Measurements from ENCODE around the gene DHDH.

The DHDH gene

DNA sequence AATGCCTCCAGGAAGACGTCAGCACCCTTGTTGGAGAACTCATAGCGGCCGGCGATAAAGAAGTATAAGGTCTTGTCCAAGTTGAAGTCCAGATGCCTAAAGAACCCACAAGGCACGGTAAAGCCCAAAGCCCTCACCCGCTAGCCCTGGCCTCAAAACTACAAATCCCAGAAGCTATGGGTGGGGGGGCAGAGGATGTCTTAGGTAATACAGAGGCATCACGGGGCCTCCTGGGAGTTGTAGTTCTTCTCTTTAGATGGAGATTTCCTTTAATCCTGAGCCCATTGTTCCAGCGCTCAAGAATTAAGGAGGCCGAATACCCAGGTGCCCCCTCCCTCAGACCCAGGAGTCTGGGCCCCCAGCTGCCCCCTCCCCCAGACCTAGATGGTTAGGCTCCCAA lies 48.8 kb downstream of the DHDH start:
- Histone ChIP-seq H3K9me3 (ENCODE audit: control insufficient read depth, low read length) (no peaks in the 10 kb centered on the region), H3K27me3 (ENCODE audit: control insufficient read depth, insufficient read depth, low read length) (no peaks in the 10 kb centered on the region), H3K36me3 (ENCODE audit: control insufficient read depth, insufficient read depth, low read length) (peaks cover 8% of the 10 kb centered on the region), H3K4me1 (ENCODE audit: control insufficient read depth, insufficient read depth, low read length) (no peaks in the 10 kb centered on the region), H3K9ac (ENCODE audit: low read length) (no peak overlapping the region), H3K4me3 (ENCODE audit: low read length) (no peak overlapping the region)

- Histone ChIP-seq H3K9me3 (ENCODE audit: control insufficient read depth, low read length) (no peaks in the 10 kb centered on the region), H3K4me3 (ENCODE audit: low read length) (no peak overlapping the region), H3K27me3 (ENCODE audit: control insufficient read depth, insufficient read depth, low read length) (no peaks in the 10 kb centered on the region), H3K9ac (ENCODE audit: low read length) (no peak overlapping the region), H3K4me1 (ENCODE audit: control insufficient read depth, insufficient read depth, low read length) (no peaks in the 10 kb centered on the region), H3K36me3 (ENCODE audit: control insufficient read depth, insufficient read depth, low read length) (peaks cover 5% of the 10 kb centered on the region)
These were observed 52.2 kb downstream of the DHDH start for GRCh38 chr19:48985711-48986110.

DNA sequence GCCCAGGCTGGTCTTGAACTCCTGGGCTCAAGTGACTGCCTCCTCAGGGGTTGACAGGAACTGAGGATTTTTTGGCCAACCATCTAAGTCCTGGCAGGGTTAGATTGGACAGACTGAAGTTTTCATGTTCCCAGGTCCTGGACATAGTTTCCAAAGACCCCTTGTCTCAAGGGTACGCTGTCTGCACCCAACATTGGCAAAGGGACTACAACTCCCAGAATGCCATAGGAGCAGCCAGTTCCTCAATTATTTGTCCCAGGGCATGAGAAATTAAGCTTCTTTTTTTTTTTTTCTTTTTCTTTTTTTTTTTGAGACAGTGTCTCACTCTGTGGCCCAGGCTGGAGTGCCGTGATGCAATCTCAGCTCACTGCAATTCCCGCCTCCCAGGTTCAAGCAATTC lies 52.7 kb downstream of the DHDH start:
- H3K27me3 ChIP-seq (ENCODE audit: control insufficient read depth, insufficient read depth, low read length) = no peaks in the 10 kb centered on the region
- no peak overlapping the region for H3K4me3 ChIP-seq (ENCODE audit: low read length)
- no peaks in the 10 kb centered on the region for H3K4me1 ChIP-seq (ENCODE audit: control insufficient read depth, insufficient read depth, low read length)
- H3K9me3 ChIP-seq (ENCODE audit: control insufficient read depth, low read length) = no peaks in the 10 kb centered on the region
- no peak overlapping the region for H3K9ac ChIP-seq (ENCODE audit: low read length)
- peaks cover 5% of the 10 kb centered on the region for H3K36me3 ChIP-seq (ENCODE audit: control insufficient read depth, insufficient read depth, low read length)

- Histone ChIP-seq H3K9ac (ENCODE audit: low read length) (no peak overlapping the region), H3K4me1 (ENCODE audit: control insufficient read depth, insufficient read depth, low read length) (peaks cover 9% of the 10 kb centered on the region), H3K9me3 (ENCODE audit: control insufficient read depth, low read length) (no peaks in the 10 kb centered on the region), H3K4me3 (ENCODE audit: low read length) (no peak overlapping the region), H3K27me3 (ENCODE audit: control insufficient read depth, insufficient read depth, low read length) (no peaks in the 10 kb centered on the region), H3K36me3 (ENCODE audit: control insufficient read depth, insufficient read depth, low read length) (peaks cover 5% of the 10 kb centered on the region)
These were observed 53.8 kb downstream of the DHDH start for GRCh38 chr19:48987323-48987722.

GRCh38 chr19:48988286-48988685 lies 54.8 kb downstream of the DHDH start:
- no peaks in the 10 kb centered on the region for H3K9me3 ChIP-seq (ENCODE audit: control insufficient read depth, low read length)
- H3K27me3 ChIP-seq (ENCODE audit: control insufficient read depth, insufficient read depth, low read length) = no peaks in the 10 kb centered on the region
- H3K36me3 ChIP-seq (ENCODE audit: control insufficient read depth, insufficient read depth, low read length) = peaks cover 5% of the 10 kb centered on the region
- no peak overlapping the region for H3K4me3 ChIP-seq (ENCODE audit: low read length)
- no peak overlapping the region for H3K9ac ChIP-seq (ENCODE audit: low read length)
- H3K4me1 ChIP-seq (ENCODE audit: control insufficient read depth, insufficient read depth, low read length) = peaks cover 9% of the 10 kb centered on the region

- H3K9ac ChIP-seq (ENCODE audit: low read length) = no peak overlapping the region
- no peak overlapping the region for H3K4me3 ChIP-seq (ENCODE audit: low read length)
- no peaks in the 10 kb centered on the region for H3K9me3 ChIP-seq (ENCODE audit: control insufficient read depth, low read length)
- peaks cover 9% of the 10 kb centered on the region for H3K4me1 ChIP-seq (ENCODE audit: control insufficient read depth, insufficient read depth, low read length)
- no peaks in the 10 kb centered on the region for H3K27me3 ChIP-seq (ENCODE audit: control insufficient read depth, insufficient read depth, low read length)
- H3K36me3 ChIP-seq (ENCODE audit: control insufficient read depth, insufficient read depth, low read length) = peaks cover 5% of the 10 kb centered on the region
These were observed 55.4 kb downstream of the DHDH start for GRCh38 chr19:48988860-48989259.

GRCh38 chr19:48989701-48990291 lies 56.3 kb downstream of the DHDH start:
- no peak overlapping the region for H3K9ac ChIP-seq (ENCODE audit: low read length)

DNA sequence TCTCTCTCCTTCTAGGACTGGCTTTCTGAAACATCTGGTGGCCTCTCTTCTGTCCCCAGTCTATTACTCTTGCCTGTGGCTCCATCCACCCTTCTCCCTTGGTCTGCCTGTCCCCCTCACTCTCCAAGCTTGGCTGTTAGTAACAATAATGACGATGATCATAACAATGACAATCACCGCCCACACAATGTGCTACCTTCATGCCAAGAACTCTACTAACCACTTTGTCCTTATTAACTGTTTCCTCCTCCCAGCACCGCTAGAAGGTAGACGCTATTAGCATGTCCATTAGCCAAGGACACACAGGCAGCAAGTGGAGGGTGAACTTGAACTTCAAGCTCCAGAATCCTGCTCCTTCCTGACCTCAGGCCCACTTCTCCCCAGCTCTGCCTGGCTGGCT lies 56.9 kb downstream of the DHDH start:
- Histone ChIP-seq H3K4me1 (ENCODE audit: control insufficient read depth, insufficient read depth, low read length) (peaks cover 9% of the 10 kb centered on the region), H3K9me3 (ENCODE audit: control insufficient read depth, low read length) (no peaks in the 10 kb centered on the region), H3K9ac (ENCODE audit: low read length) (no peak overlapping the region), H3K36me3 (ENCODE audit: control insufficient read depth, insufficient read depth, low read length) (peaks cover under 1% of the 10 kb centered on the region), H3K27me3 (ENCODE audit: control insufficient read depth, insufficient read depth, low read length) (no peaks in the 10 kb centered on the region), H3K4me3 (ENCODE audit: low read length) (no peak overlapping the region)

More at GRCh38 chr19:48989701-48990291, 56.3 kb downstream of the DHDH start:
- Histone ChIP-seq H3K9me3 (ENCODE audit: control insufficient read depth, low read length) (no peaks in the 10 kb centered on the region), H3K4me1 (ENCODE audit: control insufficient read depth, insufficient read depth, low read length) (peaks cover 9% of the 10 kb centered on the region), H3K36me3 (ENCODE audit: control insufficient read depth, insufficient read depth, low read length) (peaks cover 5% of the 10 kb centered on the region), H3K4me3 (ENCODE audit: low read length) (no peak overlapping the region), H3K27me3 (ENCODE audit: control insufficient read depth, insufficient read depth, low read length) (no peaks in the 10 kb centered on the region)

GRCh38 chr19:48991011-48991609 lies 57.6 kb downstream of the DHDH start:
- Histone ChIP-seq H3K36me3 (ENCODE audit: control insufficient read depth, insufficient read depth, low read length) (no peaks in the 10 kb centered on the region), H3K27me3 (ENCODE audit: control insufficient read depth, insufficient read depth, low read length) (no peaks in the 10 kb centered on the region), H3K9me3 (ENCODE audit: control insufficient read depth, low read length) (no peaks in the 10 kb centered on the region), H3K4me1 (ENCODE audit: control insufficient read depth, insufficient read depth, low read length) (peaks cover 9% of the 10 kb centered on the region), H3K4me3 (ENCODE audit: low read length) (no peak overlapping the region), H3K9ac (ENCODE audit: low read length) (peak overlapping the region; percentile 98)

DNA sequence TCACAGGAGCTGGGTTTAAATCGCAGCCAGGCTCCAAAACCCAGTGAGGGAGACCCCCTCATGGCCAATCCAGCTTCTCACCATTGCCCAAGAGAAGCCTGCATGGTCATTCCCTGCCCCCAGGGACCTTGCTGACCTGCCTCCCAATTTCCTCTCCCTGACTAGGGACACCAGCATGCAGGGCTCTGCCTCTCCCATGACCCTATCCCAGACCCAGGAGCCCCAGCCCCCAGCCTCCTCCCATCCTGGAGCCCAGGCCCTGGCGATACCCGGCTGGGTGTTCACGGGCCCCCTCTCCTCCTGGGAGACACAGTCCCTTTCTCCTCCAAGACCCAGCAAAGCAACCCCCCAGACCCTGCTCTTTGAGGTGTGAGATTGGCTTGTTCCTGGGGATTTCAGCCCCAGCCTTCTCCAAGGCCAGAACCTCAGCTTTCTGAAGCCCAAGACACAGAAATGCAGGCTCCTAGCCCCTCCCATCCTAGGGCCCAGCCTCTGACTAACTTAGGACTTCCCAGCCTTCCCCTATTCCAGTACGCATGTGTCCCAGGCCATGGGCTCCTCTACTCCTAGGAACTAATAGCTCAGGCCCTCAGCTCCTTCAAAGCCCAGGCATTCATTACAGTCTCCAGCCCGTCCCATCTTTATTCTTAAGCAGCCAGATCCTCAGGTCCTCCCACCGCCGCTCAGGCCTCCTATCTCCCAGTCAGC lies 58.5 kb downstream of the DHDH start:
- no peaks in the 10 kb centered on the region for H3K9me3 ChIP-seq (ENCODE audit: control insufficient read depth, low read length)
- H3K4me3 ChIP-seq (ENCODE audit: low read length) = peak overlapping the region; percentile 98
- H3K4me1 ChIP-seq (ENCODE audit: control insufficient read depth, insufficient read depth, low read length) = peaks cover 9% of the 10 kb centered on the region
- no peaks in the 10 kb centered on the region for H3K36me3 ChIP-seq (ENCODE audit: control insufficient read depth, insufficient read depth, low read length)
- peak overlapping the region; percentile 98 for H3K9ac ChIP-seq (ENCODE audit: low read length)
- H3K27me3 ChIP-seq (ENCODE audit: control insufficient read depth, insufficient read depth, low read length) = no peaks in the 10 kb centered on the region

DNA sequence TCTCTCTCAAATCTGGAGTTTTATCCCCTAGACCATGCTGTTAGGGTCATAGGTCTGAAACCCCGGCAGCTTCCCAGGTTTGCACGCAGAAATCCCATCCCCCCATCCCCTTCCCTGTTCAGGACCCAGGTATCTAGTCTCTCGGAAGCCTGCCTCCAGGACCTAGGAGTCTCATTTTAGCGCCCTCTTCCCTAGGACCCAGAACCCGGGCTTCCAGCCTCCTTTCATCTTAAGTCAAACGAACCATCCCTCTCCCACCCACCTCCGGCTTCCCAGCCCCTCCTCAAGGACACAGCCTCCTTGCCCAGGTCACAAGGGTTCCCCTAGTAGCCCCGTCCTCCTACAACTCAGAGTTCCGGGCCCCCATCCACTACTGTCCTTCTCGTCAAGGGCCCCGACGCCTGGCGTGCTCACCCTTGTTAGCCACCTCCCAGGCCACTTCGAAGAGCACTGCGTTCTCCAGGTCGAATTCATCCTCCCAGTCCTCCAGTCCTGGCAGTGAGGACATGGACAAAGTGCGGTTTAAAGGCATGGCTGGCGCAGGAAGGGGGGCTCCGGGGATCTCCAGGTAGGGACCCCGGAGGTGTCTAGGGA lies 59.2 kb downstream of the DHDH start:
- Histone ChIP-seq H3K4me1 (ENCODE audit: control insufficient read depth, insufficient read depth, low read length) (peaks cover 9% of the 10 kb centered on the region), H3K36me3 (ENCODE audit: control insufficient read depth, insufficient read depth, low read length) (no peaks in the 10 kb centered on the region), H3K4me3 (ENCODE audit: low read length) (peak overlapping the region; percentile 98), H3K9ac (ENCODE audit: low read length) (peak overlapping the region; percentile 98), H3K9me3 (ENCODE audit: control insufficient read depth, low read length) (no peaks in the 10 kb centered on the region), H3K27me3 (ENCODE audit: control insufficient read depth, insufficient read depth, low read length) (no peaks in the 10 kb centered on the region)
